ENCODE measurements around the gene WFIKKN2. TPM values are rescaled to one million over a fixed set of nuclear protein-coding genes. Genes with fewer than 3 reads are reported as not detected.

WFIKKN2 gene
- total RNA-seq, 4 donors from 2014 or later, result 0.09 to 0.22 (median 0.20) TPM; not detected in 1

DNA sequence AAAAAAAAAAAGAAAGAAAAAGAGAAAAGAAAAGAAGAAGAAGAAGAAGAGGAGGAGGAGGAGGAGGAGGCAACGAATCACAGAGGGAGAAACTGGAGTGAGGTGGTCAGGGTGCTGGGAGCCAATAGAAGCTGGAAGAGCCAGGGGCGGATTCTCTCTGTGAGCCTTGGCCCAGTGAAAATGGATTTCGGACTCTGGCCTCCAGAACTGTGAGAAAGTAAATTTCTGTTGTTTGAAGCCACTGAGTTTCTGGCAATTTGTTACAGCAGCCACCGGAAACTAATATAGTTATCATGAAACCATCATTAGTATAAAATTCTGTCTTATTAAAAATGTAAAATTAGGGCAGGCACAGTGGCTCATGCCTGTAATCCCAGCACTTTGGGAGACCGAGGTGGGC lies 27.7 kb upstream of the WFIKKN2 start:
- TF ChIP-seq, protein P1, sequence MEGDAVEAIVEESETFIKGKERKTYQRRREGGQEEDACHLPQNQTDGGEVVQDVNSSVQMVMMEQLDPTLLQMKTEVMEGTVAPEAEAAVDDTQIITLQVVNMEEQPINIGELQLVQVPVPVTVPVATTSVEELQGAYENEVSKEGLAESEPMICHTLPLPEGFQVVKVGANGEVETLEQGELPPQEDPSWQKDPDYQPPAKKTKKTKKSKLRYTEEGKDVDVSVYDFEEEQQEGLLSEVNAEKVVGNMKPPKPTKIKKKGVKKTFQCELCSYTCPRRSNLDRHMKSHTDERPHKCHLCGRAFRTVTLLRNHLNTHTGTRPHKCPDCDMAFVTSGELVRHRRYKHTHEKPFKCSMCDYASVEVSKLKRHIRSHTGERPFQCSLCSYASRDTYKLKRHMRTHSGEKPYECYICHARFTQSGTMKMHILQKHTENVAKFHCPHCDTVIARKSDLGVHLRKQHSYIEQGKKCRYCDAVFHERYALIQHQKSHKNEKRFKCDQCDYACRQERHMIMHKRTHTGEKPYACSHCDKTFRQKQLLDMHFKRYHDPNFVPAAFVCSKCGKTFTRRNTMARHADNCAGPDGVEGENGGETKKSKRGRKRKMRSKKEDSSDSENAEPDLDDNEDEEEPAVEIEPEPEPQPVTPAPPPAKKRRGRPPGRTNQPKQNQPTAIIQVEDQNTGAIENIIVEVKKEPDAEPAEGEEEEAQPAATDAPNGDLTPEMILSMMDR (IDR thresholded peaks at IDR 0.05 in 4 of 5, conservative IDR thresholded peaks at IDR 0.05 in 1 of 5), result no peak
- TF ChIP-seq POLR2A (IDR thresholded peaks at IDR 0.05), result no peak
- no peaks in the 10 kb centered on the region for H3K27me3 ChIP-seq
- H3K36me3 ChIP-seq, result no peaks in the 10 kb centered on the region
- in situ Hi-C loops (cut with MboI; ENCODE audit: low sequenced_read_pairs in 4 of 4), result no loop called here
- no peak for ATAC-seq
- no peaks in the 10 kb centered on the region for H3K4me1 ChIP-seq
- DNase-seq, result no peak
- no peak overlapping the region for H3K27ac ChIP-seq
- intact Hi-C loops (cut with DNase I; ENCODE audit: low total_unique reads), result no loop called here
- no peaks in the 10 kb centered on the region for H3K9me3 ChIP-seq
- H3K4me3 ChIP-seq, result no peak overlapping the region

DNA sequence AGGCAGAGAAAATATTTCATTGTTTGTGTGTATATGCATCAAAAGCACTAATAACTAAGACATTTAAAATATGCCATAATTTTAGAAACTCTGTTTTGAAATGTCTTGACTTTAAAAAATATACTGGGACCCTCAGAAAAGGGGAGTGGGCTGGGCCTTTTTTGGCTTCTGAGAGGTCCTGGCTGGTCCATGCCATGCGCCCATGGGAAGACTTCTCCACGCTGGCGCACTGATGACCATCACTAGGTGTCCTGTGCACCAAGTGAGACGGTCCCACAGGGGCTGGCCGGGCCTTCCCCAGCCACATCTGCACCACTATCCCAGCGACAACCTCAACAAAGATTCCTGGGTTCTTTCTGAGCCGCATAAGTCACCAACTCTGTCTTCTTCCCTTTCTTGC lies 27.0 kb upstream of the WFIKKN2 start:
- Histone ChIP-seq H3K9me3 (no peaks in the 10 kb centered on the region), H3K4me3 (no peak overlapping the region), H3K27ac (no peak overlapping the region), H3K36me3 (no peaks in the 10 kb centered on the region), H3K4me1 (no peaks in the 10 kb centered on the region), H3K27me3 (no peaks in the 10 kb centered on the region)
- DNase-seq (no peak), ATAC-seq (no peak)
- in situ Hi-C loops (cut with MboI; ENCODE audit: low sequenced_read_pairs in 4 of 4) (no loop called here), intact Hi-C loops (cut with DNase I; ENCODE audit: low total_unique reads) (no loop called here)
- TF ChIP-seq, protein P1 (IDR thresholded peaks at IDR 0.05 in 4 of 5, conservative IDR thresholded peaks at IDR 0.05 in 1 of 5), result no peak
- no peak for TF ChIP-seq POLR2A (IDR thresholded peaks at IDR 0.05)

DNA sequence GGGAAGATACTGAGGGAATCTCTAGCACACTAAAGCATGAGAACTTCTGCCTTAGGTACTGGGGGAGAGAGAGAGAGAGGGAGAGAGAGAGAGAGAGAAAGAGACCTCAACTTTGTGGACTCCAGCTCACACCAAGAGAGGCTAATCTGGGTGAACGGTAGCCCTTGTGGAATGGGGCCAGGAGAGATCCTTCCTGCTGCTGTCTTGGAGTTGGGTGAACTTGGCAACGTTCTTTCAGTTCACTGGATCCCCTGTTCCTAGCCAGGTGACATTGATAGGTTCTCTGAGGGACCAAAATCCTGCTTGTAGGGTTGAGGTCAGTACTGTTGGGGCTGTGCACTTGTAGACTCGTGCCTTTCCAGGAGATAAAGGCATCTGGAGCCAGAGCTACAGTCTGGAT lies 26.5 kb upstream of the WFIKKN2 start:
- ATAC-seq (no peak), DNase-seq (no peak)
- Histone ChIP-seq H3K4me3 (no peak overlapping the region), H3K9me3 (no peaks in the 10 kb centered on the region), H3K36me3 (no peaks in the 10 kb centered on the region), H3K27me3 (no peaks in the 10 kb centered on the region), H3K4me1 (no peaks in the 10 kb centered on the region), H3K27ac (no peak overlapping the region)
- in situ Hi-C loops (cut with MboI; ENCODE audit: low sequenced_read_pairs in 4 of 4), result no loop called here
- intact Hi-C loops (cut with DNase I; ENCODE audit: low total_unique reads), result no loop called here
- TF ChIP-seq, protein P1 (IDR thresholded peaks at IDR 0.05 in 4 of 5, conservative IDR thresholded peaks at IDR 0.05 in 1 of 5), result no peak
- TF ChIP-seq POLR2A (IDR thresholded peaks at IDR 0.05), result no peak

DNA sequence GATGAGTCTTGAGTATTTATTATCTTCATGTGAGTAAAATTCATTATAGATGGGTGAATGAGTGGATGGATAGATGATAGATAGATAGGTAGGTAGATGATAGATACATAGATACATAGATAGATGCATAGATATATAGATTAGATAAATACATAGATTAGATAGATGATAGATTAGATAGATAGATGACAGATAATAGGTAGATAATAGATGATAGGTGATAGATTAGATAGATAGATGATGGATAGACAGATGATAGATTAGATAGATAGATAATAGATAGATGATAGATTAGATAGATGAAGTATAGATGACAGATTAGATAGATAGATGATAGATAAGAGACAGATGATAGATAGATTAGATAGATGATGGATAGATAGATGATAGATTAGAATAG lies 21.8 kb upstream of the WFIKKN2 start:
- in situ Hi-C loops (cut with MboI; ENCODE audit: low sequenced_read_pairs in 4 of 4) (no loop called here), intact Hi-C loops (cut with DNase I; ENCODE audit: low total_unique reads) (no loop called here)
- no peaks in the 10 kb centered on the region for H3K36me3 ChIP-seq
- no peak overlapping the region for H3K4me3 ChIP-seq
- H3K4me1 ChIP-seq, result peaks cover 0 to 6% of the 10 kb centered on the region in 2 donors
- TF ChIP-seq, protein P1 (IDR thresholded peaks at IDR 0.05 in 4 of 5, conservative IDR thresholded peaks at IDR 0.05 in 1 of 5), result no peak
- TF ChIP-seq POLR2A (IDR thresholded peaks at IDR 0.05), result no peak
- H3K27ac ChIP-seq, result no peak overlapping the region
- ATAC-seq, result no peak
- no peaks in the 10 kb centered on the region for H3K27me3 ChIP-seq
- DNase-seq, result no peak
- H3K9me3 ChIP-seq, result no peaks in the 10 kb centered on the region

DNA sequence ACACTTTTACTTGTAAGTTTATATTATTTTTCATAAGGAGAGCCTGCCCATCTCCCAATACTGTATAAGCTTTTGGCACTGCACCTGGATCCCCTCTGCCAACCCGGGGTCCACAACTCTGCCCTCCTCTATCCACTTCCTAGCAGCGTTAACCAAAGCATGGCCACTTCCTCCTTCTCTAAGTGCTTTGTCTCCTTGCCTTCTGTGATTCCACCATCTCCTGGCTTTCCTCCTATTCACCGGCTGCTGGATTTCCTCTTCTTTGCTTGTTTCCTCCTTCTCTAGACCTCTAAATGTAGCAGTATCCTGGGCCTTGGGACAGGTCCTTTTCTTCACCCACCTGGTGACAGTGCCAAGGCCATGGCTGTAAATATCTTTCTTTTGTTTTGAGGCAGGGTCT lies 20.0 kb upstream of the WFIKKN2 start:
- H3K36me3 ChIP-seq, result no peaks in the 10 kb centered on the region
- ATAC-seq, result no peak
- in situ Hi-C loops (cut with MboI; ENCODE audit: low sequenced_read_pairs in 4 of 4), result no loop called here

More for the DNA sequence above, 20.0 kb upstream of the WFIKKN2 start:
- intact Hi-C loops (cut with DNase I; ENCODE audit: low total_unique reads), result no loop called here
- H3K4me3 ChIP-seq, result no peak overlapping the region
- DNase-seq, result no peak
- H3K27ac ChIP-seq, result no peak overlapping the region
- H3K27me3 ChIP-seq, result no peaks in the 10 kb centered on the region
- H3K4me1 ChIP-seq, result peaks cover 0 to 6% of the 10 kb centered on the region in 2 donors
- no peaks in the 10 kb centered on the region for H3K9me3 ChIP-seq
- no peak for TF ChIP-seq POLR2A (IDR thresholded peaks at IDR 0.05)
- TF ChIP-seq, protein P1 (IDR thresholded peaks at IDR 0.05 in 4 of 5, conservative IDR thresholded peaks at IDR 0.05 in 1 of 5), result no peak
